GM20431 (cell line): ENCODE data around the gene CRIP1.

Source experiments
- in situ Hi-C: fragments of 300-500 bp; cut with MseI, MboI; formaldehyde crosslinking; loops from one replicate; pipeline ENCODE4 v1.15.0; 2020; ENCODE audit warnings: low sequenced_read_pairs; ENCODE audit not compliant: unreplicated experiment

The CRIP1 gene

DNA sequence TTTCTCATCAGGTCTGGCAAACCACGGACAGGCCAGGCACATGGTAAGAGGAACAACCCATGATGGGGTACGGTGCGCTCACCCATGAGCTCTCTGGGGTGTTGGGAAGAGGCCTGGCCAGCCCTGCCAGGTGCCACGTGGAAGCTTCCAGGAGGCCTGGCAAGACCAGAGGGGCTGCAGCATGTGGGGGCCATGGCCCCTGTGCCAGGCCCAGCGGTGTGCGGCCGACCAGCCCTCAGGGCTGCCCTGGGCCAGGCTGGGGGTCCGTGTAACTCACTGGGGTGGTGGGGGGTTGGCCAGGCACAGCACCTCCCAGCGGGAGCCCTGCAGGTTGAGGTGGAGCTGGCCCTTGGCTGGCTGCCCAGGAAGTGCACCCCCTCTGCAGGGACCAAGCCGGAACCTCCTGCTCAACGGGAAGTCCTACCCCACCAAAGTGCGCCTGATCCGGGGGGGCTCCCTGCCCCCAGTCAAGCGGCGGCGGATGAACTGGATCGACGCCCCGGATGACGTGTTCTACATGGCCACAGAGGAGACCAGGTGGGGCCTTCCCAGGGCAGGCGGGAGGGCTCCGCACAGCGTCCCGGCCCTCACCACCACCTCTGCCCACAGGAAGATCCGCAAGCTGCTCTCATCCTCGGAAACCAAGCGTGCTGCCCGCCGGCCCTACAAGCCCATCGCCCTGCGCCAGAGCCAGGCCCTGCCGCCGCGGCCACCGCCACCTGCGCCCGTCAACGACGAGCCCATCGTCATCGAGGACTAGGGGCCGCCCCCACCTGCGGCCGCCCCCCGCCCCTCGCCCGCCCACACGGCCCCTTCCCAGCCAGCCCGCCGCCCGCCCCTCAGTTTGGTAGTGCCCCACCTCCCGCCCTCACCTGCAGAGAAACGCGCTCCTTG is 17.0 kb upstream of the CRIP1 start:
- in situ Hi-C loops: no loop called here

DNA sequence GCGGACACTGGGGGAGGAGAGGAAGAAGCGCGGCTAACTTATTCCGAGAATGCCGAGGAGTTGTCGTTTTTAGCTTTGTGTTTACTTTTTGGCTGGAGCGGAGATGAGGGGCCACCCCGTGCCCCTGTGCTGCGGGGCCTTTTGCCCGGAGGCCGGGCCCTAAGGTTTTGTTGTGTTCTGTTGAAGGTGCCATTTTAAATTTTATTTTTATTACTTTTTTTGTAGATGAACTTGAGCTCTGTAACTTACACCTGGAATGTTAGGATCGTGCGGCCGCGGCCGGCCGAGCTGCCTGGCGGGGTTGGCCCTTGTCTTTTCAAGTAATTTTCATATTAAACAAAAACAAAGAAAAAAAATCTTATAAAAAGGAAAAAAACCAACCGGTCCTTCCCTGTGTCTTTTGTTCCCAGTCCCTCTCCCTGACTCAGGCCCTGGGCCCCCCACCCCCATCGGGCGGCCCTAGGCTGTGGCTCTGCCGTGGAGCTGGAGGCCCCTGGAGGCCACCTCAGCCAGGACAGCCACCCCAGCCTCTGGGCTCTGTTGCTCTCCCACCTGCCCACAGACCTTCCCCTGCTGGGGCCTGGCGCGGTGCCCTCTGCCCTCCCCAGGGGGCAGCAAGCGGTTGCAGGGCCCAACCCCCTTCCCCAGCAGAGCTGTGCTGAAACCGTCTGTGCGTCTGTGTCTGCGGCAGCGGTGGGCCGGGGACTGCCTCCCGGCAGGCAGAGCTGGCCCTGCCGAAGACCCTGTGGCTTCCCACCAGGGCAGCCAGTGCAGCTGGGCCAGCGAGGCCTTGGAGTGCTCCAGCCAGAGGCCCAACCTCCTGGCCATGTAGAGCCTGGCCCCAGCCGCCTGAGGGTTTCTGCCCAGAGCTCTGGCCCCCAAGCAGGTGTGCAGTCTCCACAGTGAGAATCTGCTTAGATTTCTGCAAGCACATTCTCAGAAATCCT is 16.1 kb upstream of the CRIP1 start:
- in situ Hi-C loops: no loop called here

DNA sequence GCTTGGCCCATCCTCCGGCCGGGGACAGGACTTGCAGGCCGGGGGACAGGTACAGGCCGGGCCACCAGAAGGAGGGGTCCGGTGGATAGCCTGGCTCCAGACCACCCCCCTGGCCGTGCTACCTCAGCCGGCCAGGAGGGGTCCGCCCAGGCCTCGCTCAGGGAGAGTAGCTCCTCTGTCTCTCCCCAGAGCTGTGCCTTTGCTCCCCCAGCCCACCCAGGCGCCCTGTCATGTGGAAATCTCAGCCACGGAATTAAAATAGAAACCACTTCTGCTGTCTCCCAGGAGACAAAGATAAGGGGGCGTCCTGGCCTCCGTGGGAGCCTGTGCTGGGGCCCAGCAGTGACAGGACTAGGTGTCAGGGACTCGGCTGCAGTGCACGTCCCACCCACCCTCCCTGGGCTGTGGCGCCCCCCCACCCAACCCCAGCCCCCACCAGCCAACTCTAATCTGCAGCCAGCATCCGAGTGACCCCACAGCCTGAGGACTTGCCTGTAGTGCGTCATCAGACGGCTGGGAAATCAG is 15.3 kb upstream of the CRIP1 start:
- in situ Hi-C loops: no loop called here

DNA sequence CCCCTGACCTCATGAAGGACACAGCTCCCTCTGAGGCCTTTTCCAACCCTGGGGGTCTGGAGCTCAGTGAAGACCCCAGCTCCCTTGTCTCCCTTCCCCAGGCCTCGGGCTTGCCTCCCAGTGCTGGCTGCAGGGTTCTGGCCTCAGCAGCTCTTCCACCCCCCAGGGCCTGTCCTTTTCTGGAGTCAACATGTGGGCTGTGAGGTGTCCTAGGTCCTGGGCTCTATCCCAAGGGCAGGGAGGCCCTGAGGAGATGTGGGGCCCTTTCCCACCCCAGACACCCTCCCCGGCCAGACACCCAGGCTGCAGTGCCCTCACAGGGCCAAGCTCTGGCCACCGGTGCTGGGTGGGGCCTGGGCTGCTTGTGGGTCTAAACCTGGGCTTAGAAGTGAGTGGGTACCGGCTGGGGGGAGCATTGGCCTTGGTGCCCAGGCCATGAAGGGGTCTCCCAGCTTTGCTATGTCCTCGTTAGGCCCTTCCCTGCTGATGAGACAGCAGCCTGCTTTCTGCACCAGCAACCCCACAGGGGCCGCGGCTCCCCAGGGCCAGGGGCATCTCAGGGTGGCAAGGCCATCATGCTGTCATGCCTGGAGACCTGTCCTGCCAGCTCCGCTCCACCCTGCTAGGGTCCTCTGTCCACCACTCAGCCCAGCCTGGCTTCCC is 14.7 kb upstream of the CRIP1 start:
- in situ Hi-C loops: no loop called here

DNA sequence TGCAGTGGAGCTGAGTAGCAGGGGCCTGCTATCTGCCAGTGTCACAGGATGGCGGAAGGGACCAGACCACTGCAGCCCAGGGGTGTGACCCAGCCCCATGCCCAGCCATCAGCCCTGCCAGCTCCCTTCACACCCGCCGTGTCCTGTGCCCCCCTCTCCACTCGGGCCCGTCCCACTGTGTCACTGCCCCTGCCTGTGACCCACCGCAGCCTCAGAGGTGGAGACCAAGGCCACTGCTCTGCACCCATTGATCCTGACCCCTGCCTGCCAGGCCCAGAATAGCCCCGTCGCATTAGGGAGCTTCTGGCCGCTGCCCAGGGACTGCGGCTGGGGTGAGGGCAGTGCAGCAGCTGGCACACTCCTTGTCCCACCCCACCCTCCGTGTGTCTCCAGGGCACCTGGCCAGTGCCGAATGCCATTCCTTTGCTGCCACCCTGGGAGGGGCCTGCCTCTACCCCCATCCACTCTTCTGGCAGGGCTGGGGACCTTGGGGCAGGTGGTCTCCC is 14.1 kb upstream of the CRIP1 start:
- in situ Hi-C loops: no loop called here

DNA sequence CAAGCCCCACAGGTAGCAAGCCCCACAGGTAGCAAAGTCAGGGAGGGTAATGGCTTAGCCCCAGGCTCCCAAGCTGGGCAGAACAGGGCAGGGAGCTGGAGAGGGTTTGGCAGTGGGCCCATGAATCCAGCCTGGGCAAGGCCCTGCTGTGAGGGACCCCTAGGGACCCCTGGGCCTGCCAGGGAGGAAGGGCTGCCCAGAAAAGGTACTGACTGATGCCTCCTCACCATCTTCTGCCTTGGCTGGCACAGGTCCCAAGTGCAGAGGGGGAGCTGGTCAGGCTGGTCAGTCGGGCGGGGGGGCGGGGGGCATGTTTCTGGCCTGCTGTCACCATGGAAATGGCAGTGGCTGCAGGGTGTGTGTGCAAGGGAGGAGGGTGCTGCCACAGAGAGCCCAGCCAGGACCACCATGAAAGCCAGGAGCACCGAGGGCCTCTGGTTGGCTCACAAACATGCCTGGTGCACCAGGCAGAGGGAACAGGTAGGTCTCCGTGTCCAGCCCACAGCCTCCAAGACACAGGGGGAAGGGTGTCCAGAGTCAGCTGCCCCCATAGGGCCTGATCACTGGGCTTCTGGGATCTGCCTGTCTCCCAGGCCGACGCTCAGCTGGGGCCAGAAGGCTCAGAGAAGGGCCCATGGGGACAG is 13.5 kb upstream of the CRIP1 start:
- in situ Hi-C loops: no loop called here

DNA sequence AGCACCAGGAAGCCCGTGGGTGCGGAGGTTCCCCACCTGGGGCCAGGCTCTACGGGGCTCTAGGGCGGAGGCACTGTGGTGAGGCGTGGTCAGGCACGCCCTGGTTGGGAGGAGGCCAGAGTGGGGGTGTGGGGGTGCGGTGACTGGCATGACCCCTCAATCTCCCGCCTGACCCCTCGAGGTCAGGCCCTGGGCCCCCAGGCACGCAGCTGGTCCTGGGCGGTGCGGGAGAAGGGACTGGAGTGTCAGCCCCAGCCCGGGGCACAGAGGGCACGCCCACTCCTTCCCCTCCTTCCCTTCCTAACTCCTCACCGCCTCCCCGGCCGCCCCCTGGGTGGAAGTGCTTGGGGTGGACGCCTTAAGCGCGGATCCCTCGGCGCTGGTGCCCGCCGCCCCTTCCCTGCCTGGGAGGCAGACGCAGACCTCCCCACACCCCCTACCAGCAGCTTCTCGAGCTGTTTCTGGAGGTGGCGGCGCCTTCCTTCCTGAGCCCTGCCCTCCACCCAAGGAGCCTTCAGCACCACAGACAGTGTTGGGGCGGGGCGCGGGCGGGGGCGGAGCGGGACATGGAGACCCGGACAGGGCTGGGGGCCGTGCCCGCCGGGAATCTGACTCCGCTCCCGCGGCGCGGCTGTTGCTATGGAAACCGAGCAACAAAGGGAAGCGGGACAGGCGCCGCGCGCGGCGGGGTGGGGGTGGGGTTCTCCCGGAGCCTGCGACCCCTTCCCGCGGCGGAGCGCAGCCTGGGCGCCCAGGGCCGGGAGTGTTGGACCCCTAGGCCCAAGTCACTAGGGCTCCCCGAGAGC is 12.8 kb upstream of the CRIP1 start:
- in situ Hi-C loops: no loop called here

DNA sequence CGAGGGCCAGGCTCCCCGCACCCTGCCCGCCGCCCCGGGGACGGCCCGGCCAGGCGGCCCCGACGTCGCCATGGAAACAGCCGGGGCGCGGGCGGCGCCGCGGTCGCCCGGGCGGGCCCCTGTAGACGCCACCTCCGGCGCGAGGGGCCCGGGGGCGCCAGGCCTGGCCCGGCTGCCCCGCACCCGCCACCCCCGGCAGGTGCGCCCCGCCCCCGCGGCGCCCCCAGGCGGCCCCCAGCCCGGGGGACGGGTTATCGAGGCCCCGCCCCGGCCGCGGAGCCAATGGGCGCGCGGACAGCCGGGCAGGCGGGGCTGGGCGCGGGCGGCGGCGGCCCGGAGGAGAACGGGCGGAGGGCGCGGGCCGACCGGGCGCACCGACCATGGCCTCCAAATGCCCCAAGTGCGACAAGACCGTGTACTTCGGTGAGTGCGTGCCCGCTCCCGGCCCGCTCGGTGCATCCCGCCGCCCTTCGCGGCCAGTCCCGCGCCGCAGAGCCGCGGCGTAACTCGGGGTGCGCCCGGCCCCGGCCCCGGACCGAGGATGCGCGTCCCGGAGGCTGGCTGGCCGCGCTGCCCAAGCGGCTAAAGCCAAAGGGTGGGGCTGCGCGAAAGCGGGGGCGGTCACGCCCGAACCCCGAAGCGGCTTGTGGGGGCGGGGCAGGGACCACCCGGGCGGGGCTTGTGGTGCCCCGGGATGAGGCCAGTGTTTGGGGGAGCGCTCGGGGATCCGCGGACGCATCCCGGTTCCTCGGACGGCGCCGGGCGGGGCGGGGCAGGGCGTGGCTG is 12.0 kb upstream of the CRIP1 start, which contains the start of gene CRIP2:
Gene CRIP2 (plus strand): TSS at position 339 of the 786 bp plus-strand sequence. CDS start 42 bp downstream, at position 381.
- in situ Hi-C loops: no loop called here

DNA sequence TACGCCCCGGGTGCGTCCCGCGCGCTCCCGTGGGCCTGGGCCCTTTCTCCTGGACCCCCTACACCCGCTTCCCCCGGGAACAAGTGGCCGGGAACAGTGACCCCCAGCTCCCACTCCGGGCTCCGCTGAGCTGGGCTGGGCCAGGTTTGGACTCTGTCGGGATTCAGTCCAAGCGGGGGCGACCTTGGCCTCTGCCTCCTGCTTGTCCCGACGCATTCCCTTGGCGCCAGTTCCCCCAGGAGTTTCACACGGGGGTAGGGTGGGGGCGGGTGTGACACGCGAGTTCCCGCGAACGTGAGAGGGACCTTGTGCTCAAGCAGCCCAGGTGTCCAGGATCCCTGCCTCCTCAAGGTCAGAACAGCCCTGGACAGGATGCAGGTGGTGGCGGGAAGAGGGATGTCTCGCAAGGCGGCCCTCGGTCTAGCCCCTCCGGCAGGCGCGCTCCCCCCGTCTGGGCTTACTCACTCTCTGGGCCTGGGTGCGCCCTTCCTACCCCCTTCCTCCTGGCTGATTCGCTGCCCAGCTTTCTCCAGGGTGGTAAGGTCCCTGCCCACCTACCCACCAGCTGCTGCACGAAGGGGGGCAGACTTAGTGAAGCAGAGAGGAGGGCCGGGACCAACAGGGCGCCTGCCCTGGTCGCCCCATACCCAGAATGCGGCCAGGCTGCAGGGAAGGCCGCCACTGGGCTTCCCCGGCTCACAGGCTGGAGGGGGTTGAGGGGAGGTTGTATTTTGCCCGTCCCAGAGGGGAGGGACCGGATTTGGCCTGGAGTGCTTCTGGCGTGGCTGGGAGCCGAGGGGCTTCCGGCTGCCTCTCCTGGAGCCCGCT is 11.2 kb upstream of the CRIP1 start:
- in situ Hi-C loops: no loop called here

DNA sequence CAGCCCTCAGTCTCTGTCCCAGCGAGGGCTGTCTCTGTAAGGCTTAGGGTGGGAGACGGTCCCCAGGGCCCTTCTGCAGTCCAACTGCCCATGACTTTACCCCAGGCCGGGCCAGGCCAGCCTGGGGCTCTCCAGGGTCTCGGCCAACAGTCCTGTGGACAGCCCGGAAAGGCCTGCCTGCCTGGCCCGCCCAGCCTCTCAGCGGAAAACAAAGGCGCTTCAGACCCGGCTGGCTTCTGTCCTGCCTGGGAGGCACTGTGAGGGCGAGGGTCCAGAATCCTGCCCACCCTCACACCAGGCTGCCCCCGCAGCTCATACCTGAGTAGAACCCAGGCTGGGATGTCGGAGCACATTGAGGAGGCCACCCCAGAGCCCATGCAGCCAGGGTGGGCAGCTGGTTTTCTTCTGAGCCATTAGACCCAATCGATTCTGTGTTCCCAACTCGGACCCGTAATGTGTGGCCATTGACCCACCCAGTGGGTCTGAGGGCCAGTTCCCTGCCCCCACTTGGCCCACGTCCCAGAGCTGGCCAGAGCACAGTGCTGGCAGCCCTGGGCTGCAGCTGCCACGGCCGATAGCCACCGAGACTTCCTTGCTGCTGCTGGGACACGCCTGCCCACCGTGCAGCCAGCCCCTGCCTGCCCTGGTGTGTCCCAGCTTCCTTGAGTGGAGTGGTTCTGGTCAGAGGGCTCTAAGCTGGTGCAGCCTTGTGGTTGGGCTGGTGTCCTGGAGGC is 10.4 kb upstream of the CRIP1 start:
- in situ Hi-C loops: no loop called here

DNA sequence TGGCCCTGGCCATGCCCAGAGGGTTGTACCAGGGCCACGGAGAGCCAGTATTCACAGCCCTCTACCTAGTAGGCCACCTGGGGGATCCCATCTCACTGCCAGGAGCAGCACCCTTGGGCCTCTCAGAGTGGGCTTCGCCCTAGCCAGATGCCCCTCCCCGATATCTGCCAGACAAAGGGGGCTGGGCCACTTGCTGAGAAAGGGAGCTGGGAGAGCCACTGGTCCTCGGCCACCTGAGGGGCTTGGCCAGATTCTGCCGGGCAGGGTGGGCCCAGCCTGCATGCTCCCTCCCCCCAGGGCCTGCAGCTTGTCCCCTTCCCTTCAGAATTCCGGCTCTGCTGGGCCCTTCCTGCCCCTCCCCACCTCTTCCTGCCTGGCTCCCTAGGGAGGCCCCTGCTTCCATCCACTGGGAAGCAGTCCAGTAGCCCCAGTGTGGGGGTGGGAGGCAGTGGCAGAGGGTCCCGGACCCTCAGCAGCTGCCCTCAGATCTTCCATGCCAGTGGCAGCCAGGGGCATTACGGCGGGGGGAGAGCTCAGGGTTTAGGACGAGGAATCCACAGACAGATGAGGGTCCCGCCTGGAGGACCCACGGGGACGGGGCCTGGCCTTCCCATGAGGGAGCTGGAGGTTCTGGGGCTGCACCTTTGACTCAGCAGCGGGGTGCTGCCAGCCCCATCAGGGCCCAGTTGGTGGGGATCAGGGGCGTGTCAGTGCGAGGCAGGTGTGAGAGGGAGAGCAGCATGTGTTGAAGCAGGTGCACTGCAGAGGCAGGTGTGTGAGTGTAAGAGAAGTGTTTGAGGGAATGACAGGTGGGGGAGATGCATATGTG is 9.6 kb upstream of the CRIP1 start:
- in situ Hi-C loops: no loop called here

DNA sequence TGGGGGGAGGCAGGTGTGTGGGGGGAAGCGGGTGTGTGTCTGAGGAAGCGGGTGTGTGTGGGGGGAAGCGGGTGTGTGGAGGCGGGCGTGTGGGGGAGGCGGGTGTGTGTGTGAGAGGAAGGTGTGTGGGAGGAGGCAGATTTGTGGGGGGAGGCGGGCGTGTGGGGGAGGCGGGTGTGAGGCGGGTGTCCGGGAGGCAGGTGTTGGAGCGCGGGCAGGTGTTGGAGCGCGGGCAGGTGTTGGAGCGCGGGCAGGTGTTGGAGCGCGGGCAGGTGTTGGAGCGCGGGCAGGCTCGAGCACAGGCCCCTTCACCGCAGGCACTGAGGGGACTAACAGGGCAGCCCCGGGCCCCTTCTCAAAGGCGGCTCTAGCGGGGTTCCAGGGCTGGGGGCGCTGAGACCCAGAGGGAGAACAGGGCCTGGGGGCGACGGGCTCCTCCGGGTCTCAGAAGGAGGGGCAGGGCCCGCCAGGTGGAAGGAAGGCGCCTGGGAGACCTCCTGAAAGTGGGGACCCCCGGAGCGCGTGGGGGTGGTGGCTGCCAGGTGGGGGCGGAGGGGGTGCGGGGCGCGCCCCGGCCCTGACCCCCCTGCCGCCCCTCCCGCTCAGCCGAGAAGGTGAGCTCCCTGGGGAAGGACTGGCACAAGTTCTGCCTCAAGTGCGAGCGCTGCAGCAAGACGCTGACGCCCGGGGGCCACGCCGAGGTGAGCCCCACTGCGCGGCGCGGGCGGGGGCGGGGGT is 8.9 kb upstream of the CRIP1 start:
- in situ Hi-C loops: no loop called here

DNA sequence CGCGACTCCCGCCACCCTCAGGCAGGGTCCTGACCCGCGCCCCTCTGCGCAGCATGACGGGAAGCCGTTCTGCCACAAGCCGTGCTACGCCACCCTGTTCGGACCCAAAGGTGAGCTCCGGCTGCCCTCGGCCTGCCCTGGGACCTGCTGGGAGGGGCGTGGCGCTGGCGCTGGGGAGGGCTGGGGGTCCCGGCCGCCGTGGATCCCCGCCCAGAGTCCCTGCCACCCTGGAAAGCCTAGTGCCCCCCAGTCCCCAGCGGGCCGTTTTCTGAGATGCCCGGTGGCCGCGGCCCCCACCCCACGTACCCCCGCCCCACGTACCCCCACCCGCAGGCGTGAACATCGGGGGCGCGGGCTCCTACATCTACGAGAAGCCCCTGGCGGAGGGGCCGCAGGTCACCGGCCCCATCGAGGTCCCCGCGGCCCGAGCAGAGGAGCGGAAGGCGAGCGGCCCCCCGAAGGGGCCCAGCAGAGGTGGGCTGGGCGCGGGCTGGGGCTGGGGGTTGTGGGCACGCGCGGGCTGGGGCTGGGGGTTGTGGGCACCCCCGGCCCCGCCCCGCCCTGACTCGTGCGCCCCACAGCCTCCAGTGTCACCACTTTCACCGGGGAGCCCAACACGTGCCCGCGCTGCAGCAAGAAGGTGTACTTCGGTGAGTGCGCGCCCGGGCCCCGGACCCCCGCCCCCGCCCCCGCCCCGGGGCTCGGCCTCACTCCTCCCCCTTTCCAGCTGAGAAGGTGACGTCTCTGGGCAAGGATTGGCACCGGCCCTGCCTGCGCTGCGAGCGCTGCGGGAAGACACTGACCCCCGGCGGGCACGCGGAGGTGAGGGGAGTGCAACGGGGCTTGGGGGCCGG is 8.1 kb upstream of the CRIP1 start:
- in situ Hi-C loops: no loop called here
